HEK293 (cell line): ENCODE results near the gene PIGZ.

Experiments used
- CTCF ChIA-PET: fragments of 350-600 bp; formaldehyde crosslinking; extraction: SDS; loops from one replicate; lab custom pipeline; 2021; ENCODE audit warnings: antibody characterized with exemption; lab: Yijun Ruan, JAX
- POLR2A ChIA-PET: fragments of 300-600 bp; formaldehyde crosslinking; extraction: SDS; loops from one replicate; lab custom pipeline; 2020; ENCODE audit warnings: antibody characterized with exemption, inconsistent platforms; lab: Yijun Ruan, JAX
- H3K27ac ChIP-seq: fragments of 200-500 bp; sonication (Bioruptor generic); 2 replicates; pipeline ENCODE4 v1.5.1; 2014; ENCODE audit warnings: low read depth, low read length, control low read depth, inconsistent platforms; ENCODE audit errors: extremely low read depth
- H3K36me3 ChIP-seq, 2 experiments: fragments of 200-500 bp in 1 of 2; sonication (Bioruptor generic) in 1 of 2; 1 replicate in 1 of 2; 2 replicates in 1 of 2; pipeline ENCODE4 v1.5.1; 2014 to 2017; ENCODE audit warnings: inconsistent platforms in 2 of 2, low read length in 2 of 2; ENCODE audit not compliant: control insufficient read depth in 2 of 2, insufficient read depth in 1 of 2
- H3K4me1 ChIP-seq: fragments of 200-500 bp; sonication (Bioruptor generic); 2 replicates; pipeline ENCODE4 v1.5.1; 2014; ENCODE audit warnings: mild to moderate bottlenecking, low read length, inconsistent platforms; ENCODE audit not compliant: control insufficient read depth, insufficient read depth
- H3K4me3 ChIP-seq: 2 replicates; pipeline ENCODE4 v1.5.1; 2011; ENCODE audit warnings: low read depth, mild to moderate bottlenecking, control low read depth, low read length, moderate library complexity
- H3K9me3 ChIP-seq: fragments of 200-500 bp; sonication (Bioruptor generic); 2 replicates; pipeline ENCODE4 v1.5.1; 2014; ENCODE audit warnings: low read depth, low read length, inconsistent platforms; ENCODE audit not compliant: control insufficient read depth, insufficient read depth
- KLF17 ChIP-seq: fragments of 450-650 bp; formaldehyde crosslinking; IDR thresholded peaks from 2 replicates; pipeline ENCODE4 v1.5.1; 2016; ENCODE audit warnings: missing biosample characterization, missing genetic modification characterization
- PRDM1 ChIP-seq: fragments of 450-650 bp; formaldehyde crosslinking; IDR thresholded peaks from 2 replicates; pipeline ENCODE4; 2016; ENCODE audit warnings: missing biosample characterization, missing genetic modification characterization
- SP2 ChIP-seq: fragments of 450-650 bp; formaldehyde crosslinking; IDR thresholded peaks from 2 replicates; pipeline ENCODE4 v1.5.1; 2016; ENCODE audit warnings: missing biosample characterization, missing genetic modification characterization
- SP7 ChIP-seq: fragments of 450-650 bp; formaldehyde crosslinking; IDR thresholded peaks from 2 replicates; pipeline ENCODE4 v1.5.1; 2016; ENCODE audit warnings: missing biosample characterization, missing genetic modification characterization
- ZBTB48 ChIP-seq: fragments of 450-650 bp; formaldehyde crosslinking; IDR thresholded peaks from 2 replicates; pipeline ENCODE4 v1.5.1; 2016; ENCODE audit warnings: missing biosample characterization, missing genetic modification characterization
- ZBTB6 ChIP-seq: fragments of 450-650 bp; formaldehyde crosslinking; IDR thresholded peaks from 2 replicates; pipeline ENCODE4 v1.5.1; 2017; ENCODE audit warnings: missing biosample characterization, missing genetic modification characterization
- ZBTB8A ChIP-seq: fragments of 450-650 bp; formaldehyde crosslinking; IDR thresholded peaks from 2 replicates; pipeline ENCODE4 v1.5.1; 2016; ENCODE audit warnings: missing biosample characterization, missing genetic modification characterization
- ZNF121 ChIP-seq: fragments of 450-650 bp; formaldehyde crosslinking; IDR thresholded peaks from 2 replicates; pipeline ENCODE4 v1.5.1; 2016; ENCODE audit warnings: missing biosample characterization, missing genetic modification characterization
- ZNF157 ChIP-seq: fragments of 450-650 bp; formaldehyde crosslinking; IDR thresholded peaks from 2 replicates; pipeline ENCODE4 v1.5.1; 2016; ENCODE audit warnings: missing biosample characterization, missing genetic modification characterization
- ZNF335 ChIP-seq: fragments of 450-650 bp; formaldehyde crosslinking; conservative IDR thresholded peaks from 2 replicates; pipeline ENCODE4 v1.5.1; 2016; ENCODE audit warnings: missing biosample characterization, missing genetic modification characterization
- ZNF341 ChIP-seq: fragments of 450-650 bp; formaldehyde crosslinking; IDR thresholded peaks from 2 replicates; pipeline ENCODE4; 2016; ENCODE audit warnings: low read depth, missing biosample characterization, missing genetic modification characterization
- ZNF48 ChIP-seq: fragments of 450-650 bp; formaldehyde crosslinking; IDR thresholded peaks from 2 replicates; pipeline ENCODE4 v1.5.1; 2016; ENCODE audit warnings: missing biosample characterization, missing genetic modification characterization
- ZNF501 ChIP-seq: fragments of 450-650 bp; formaldehyde crosslinking; IDR thresholded peaks from 2 replicates; pipeline ENCODE4 v1.5.1; 2016; ENCODE audit warnings: missing biosample characterization, missing genetic modification characterization
- ZNF629 ChIP-seq: fragments of 450-650 bp; formaldehyde crosslinking; IDR thresholded peaks from 2 replicates; pipeline ENCODE4 v1.5.1; 2017; ENCODE audit warnings: missing biosample characterization, missing genetic modification characterization
- ZNF654 ChIP-seq: fragments of 450-650 bp; formaldehyde crosslinking; IDR thresholded peaks from 2 replicates; pipeline ENCODE4 v1.5.1; 2016; ENCODE audit warnings: low read depth, missing biosample characterization, missing genetic modification characterization
- ZNF768 ChIP-seq: fragments of 450-650 bp; formaldehyde crosslinking; IDR thresholded peaks from 2 replicates; pipeline ENCODE4 v1.5.1; 2018; ENCODE audit warnings: missing biosample characterization, mild to moderate bottlenecking, missing genetic modification characterization
- TF ChIP-seq, protein P1 (sequence below): fragments of 450-650 bp; formaldehyde crosslinking; IDR thresholded peaks from 2 replicates; pipeline ENCODE4 v1.5.1; 2016; ENCODE audit warnings: missing biosample characterization, missing genetic modification characterization
- TF ChIP-seq, protein P2 (sequence below): fragments of 450-650 bp; formaldehyde crosslinking; IDR thresholded peaks from 2 replicates; pipeline ENCODE4 v1.5.1; 2016; ENCODE audit warnings: missing biosample characterization, missing genetic modification characterization

PIGZ gene

GRCh38 chr3:196969134-196969659 is 564 bp upstream of the PIGZ start (continued):
- TF ChIP-seq, protein P1, sequence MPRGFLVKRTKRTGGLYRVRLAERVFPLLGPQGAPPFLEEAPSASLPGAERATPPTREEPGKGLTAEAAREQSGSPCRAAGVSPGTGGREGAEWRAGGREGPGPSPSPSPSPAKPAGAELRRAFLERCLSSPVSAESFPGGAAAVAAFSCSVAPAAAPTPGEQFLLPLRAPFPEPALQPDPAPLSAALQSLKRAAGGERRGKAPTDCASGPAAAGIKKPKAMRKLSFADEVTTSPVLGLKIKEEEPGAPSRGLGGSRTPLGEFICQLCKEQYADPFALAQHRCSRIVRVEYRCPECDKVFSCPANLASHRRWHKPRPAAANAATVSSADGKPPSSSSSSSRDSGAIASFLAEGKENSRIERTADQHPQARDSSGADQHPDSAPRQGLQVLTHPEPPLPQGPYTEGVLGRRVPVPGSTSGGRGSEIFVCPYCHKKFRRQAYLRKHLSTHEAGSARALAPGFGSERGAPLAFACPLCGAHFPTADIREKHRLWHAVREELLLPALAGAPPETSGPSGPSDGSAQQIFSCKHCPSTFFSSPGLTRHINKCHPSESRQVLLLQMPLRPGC (tag by site-specific recombination): no peak
- peak; percentile 69 for TF ChIP-seq KLF17 (tag by site-specific recombination)
- TF ChIP-seq ZNF501 (tag by site-specific recombination): peak; percentile 44; the same call in 1 of the 2 replicates
- peak; percentile 63 for TF ChIP-seq ZNF341 (tag by site-specific recombination)
- peak; percentile 92 for TF ChIP-seq ZBTB8A (tag by site-specific recombination)
- peak; percentile 18; the same call in 1 of the 2 replicates for TF ChIP-seq SP2
- TF ChIP-seq ZNF335 (tag by site-specific recombination): peak; percentile 59; the same call in 1 of the 2 replicates
- no peak for TF ChIP-seq ZNF654
- TF ChIP-seq ZNF48 (tag by site-specific recombination): no peak

GRCh38 chr3:196967412-196968232 is 1.0 kb downstream of the PIGZ start:
- no peak overlapping the region for H3K27ac ChIP-seq
- POLR2A ChIA-PET: interaction anchor here (0.6 kb wide), 1 partner anchor 385 kb away, joined by 5 read pairs; no protein-coding TSS in a partner anchor
- TF ChIP-seq ZNF121 (tag by site-specific recombination) (no peak), ZNF768 (tag by site-specific recombination) (no peak), ZBTB48 (no peak), SP2 (no peak), SP7 (tag by site-specific recombination) (no peak), PRDM1 (tag by site-specific recombination) (no peak), ZBTB6 (tag by site-specific recombination) (no peak), ZNF157 (tag by site-specific recombination) (no peak), ZNF629 (tag by site-specific recombination) (no peak)
- TF ChIP-seq, protein P2, sequence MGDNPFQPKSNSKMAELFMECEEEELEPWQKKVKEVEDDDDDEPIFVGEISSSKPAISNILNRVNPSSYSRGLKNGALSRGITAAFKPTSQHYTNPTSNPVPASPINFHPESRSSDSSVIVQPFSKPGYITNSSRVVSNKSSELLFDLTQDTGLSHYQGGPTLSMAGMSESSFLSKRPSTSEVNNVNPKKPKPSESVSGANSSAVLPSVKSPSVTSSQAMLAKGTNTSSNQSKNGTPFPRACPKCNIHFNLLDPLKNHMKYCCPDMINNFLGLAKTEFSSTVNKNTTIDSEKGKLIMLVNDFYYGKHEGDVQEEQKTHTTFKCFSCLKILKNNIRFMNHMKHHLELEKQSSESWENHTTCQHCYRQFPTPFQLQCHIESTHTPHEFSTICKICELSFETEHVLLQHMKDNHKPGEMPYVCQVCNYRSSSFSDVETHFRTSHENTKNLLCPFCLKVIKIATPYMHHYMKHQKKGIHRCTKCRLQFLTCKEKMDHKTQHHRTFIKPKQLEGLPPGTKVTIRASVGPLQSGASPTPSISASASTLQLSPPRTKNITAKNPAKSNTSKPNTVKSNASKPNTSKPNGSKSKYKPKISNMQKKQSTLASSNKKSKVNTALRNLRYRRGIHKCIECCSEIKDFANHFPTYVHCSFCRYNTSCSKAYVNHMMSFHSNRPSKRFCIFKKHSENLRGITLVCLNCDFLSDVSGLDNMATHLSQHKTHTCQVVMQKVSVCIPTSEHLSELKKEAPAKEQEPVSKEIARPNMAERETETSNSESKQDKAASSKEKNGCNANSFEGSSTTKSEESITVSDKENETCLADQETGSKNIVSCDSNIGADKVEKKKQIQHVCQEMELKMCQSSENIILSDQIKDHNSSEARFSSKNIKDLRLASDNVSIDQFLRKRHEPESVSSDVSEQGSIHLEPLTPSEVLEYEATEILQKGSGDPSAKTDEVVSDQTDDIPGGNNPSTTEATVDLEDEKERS (tag by site-specific recombination): no peak
- H3K4me1 ChIP-seq: no peaks in the 10 kb centered on the region
- CTCF ChIA-PET: interaction anchor here (0.6 kb wide), 1 partner anchor 178 kb away, joined by 4 read pairs; no protein-coding TSS in a partner anchor
- no peaks in the 10 kb centered on the region for H3K9me3 ChIP-seq
- H3K4me3 ChIP-seq: no peak overlapping the region
- H3K36me3 ChIP-seq: no peaks in the 10 kb centered on the region
